H1 (cell line): ENCODE measurements around the gene IKZF2. TPM values are rescaled to one million over a fixed set of nuclear protein-coding genes. Genes with fewer than 3 reads are reported as not detected.

Experiments used
- CTCF ChIA-PET: fragments of 300-600 bp; sonication (Branson Sonifier 250); formaldehyde crosslinking; loops from one replicate; lab custom pipeline; 2021; ENCODE audit not compliant: partially characterized antibody; lab: Charles Lee
- POLR2A ChIA-PET: fragments of 300-600 bp; sonication (Branson Sonifier 250); formaldehyde crosslinking; loops from one replicate; lab custom pipeline; 2021; ENCODE audit warnings: inconsistent platforms; ENCODE audit not compliant: partially characterized antibody; lab: Charles Lee
- DNase-seq, 2 experiments: peaks; one replicate each; pipeline versions ENCODE4 v3.0.0 to v3.0.0-alpha.2; 2010 to 2022; ENCODE audit warnings: low spot score in 2 of 2, low read depth in 1 of 2, mixed read lengths in 1 of 2
- FAIRE-seq: peaks from 2 replicates; lab custom pipeline; 2011; peaks lifted over from hg19 to GRCh38; lab: Jason Lieb, UNC
- H2AFZ ChIP-seq: 2 replicates; pipeline ENCODE4 v1.8.1; 2012; ENCODE audit warnings: low read length, inconsistent platforms
- H2AK5ac ChIP-seq: 2 replicates; pipeline ENCODE4 v1.6.1; 2013; ENCODE audit warnings: low read depth, low read length
- H2BK120ac ChIP-seq: replicated peaks from 2 replicates; pipeline ENCODE3; 2013; ENCODE audit warnings: low read depth, low read length, inconsistent platforms
- H2BK12ac ChIP-seq: 2 replicates; pipeline ENCODE4 v1.6.1; 2013; ENCODE audit warnings: low read depth, low read length
- H2BK15ac ChIP-seq: 2 replicates; pipeline ENCODE4 v1.6.1; 2013; ENCODE audit warnings: low read length
- H2BK20ac ChIP-seq: 2 replicates; pipeline ENCODE4 v1.6.1; 2013; ENCODE audit warnings: low read length
- H2BK5ac ChIP-seq: 2 replicates; pipeline ENCODE4 v1.6.1; 2013; ENCODE audit warnings: low read depth, low read length
- H3K14ac ChIP-seq: 2 replicates; pipeline ENCODE4 v1.6.1; 2013; ENCODE audit warnings: inconsistent platforms; ENCODE audit not compliant: insufficient read length
- H3K18ac ChIP-seq: 2 replicates; pipeline ENCODE4 v1.6.1; 2013; ENCODE audit warnings: low read length; ENCODE audit errors: extremely low read depth
- H3K23ac ChIP-seq: 2 replicates; pipeline ENCODE4 v1.6.1; 2013; ENCODE audit warnings: inconsistent platforms; ENCODE audit not compliant: insufficient read length
- H3K23me2 ChIP-seq: 2 replicates; pipeline ENCODE4 v1.6.1; 2013; ENCODE audit warnings: low read depth, low read length
- H3K27ac ChIP-seq: 2 replicates; pipeline ENCODE4 v1.6.1; 2011; ENCODE audit warnings: low read depth, low read length, inconsistent platforms
- H3K27me3 ChIP-seq, 4 experiments: replicated peaks in 1 of 4; 1 replicate in 1 of 4; 2 replicates in 3 of 4; pipeline versions ENCODE4 v1.6.1 to v1.8.1; 2011 to 2013; ENCODE audit warnings: low read length in 3 of 4, mild to moderate bottlenecking in 3 of 4, inconsistent platforms in 2 of 4, mixed read lengths in 2 of 4, moderate library complexity in 1 of 4; ENCODE audit not compliant: control insufficient read depth in 3 of 4, insufficient read depth in 3 of 4; ENCODE audit errors: extremely low read depth in 1 of 4
- H3K36me3 ChIP-seq, 4 experiments: 2 replicates each; pipeline versions ENCODE4 v1.6.1 to v1.8.1; 2011 to 2013; ENCODE audit warnings: mild to moderate bottlenecking in 4 of 4, low read length in 3 of 4, moderate library complexity in 2 of 4, control low read depth in 1 of 4, inconsistent platforms in 1 of 4; ENCODE audit not compliant: insufficient read depth in 4 of 4, control insufficient read depth in 2 of 4
- H3K4ac ChIP-seq: replicated peaks from 2 replicates; pipeline ENCODE3; 2013; ENCODE audit warnings: low read length, low read depth, mixed read lengths, inconsistent platforms; ENCODE audit not compliant: insufficient read length
- H3K4me1 ChIP-seq, 4 experiments: replicated peaks in 1 of 4; 1 replicate in 1 of 4; 2 replicates in 3 of 4; pipeline versions ENCODE4 v1.6.1 to v1.8.1; 2011 to 2013; ENCODE audit warnings: low read length in 3 of 4, inconsistent platforms in 2 of 4, mixed read lengths in 1 of 4; ENCODE audit not compliant: insufficient read depth in 4 of 4, control insufficient read depth in 3 of 4
- H3K4me2 ChIP-seq, 2 experiments: 2 replicates each; pipeline versions ENCODE4 v1.6.1 to v1.8.1; 2011 to 2013; ENCODE audit warnings: low read depth in 2 of 2, low read length in 2 of 2, control low read depth in 1 of 2, inconsistent platforms in 1 of 2, mild to moderate bottlenecking in 1 of 2; ENCODE audit not compliant: insufficient read depth in 1 of 2
- H3K4me3 ChIP-seq, 4 experiments: fragments of 200-600, 300-600 bp in 1 of 4; sonication (generic), shearing (Covaris generic), sonication (Bioruptor Twin) in 1 of 4; 2 replicates each; pipeline versions ENCODE4 v1.5.1 to v1.8.1; 2011 to 2016; ENCODE audit warnings: low read length in 4 of 4, low read depth in 3 of 4, control low read depth in 2 of 4, inconsistent platforms in 2 of 4, mild to moderate bottlenecking in 2 of 4, mixed read lengths in 1 of 4, moderate library complexity in 1 of 4; ENCODE audit not compliant: insufficient read depth in 2 of 4; ENCODE audit errors: extremely low read depth in 1 of 4
- H3K56ac ChIP-seq: replicated peaks from 2 replicates; pipeline ENCODE3; 2013; ENCODE audit warnings: low read depth, mild to moderate bottlenecking, mixed read lengths, low read length, inconsistent platforms; ENCODE audit not compliant: insufficient read length
- H3K79me1 ChIP-seq: 2 replicates; pipeline ENCODE4 v1.6.1; 2013; ENCODE audit warnings: low read depth, low read length, control low read depth
- H3K79me2 ChIP-seq, 2 experiments: 2 replicates each; pipeline versions ENCODE4 v1.6.1 to v1.8.1; 2012 to 2013; ENCODE audit warnings: low read length in 2 of 2, mild to moderate bottlenecking in 2 of 2, inconsistent platforms in 1 of 2; ENCODE audit not compliant: insufficient read depth in 2 of 2, control insufficient read depth in 1 of 2
- H3K9ac ChIP-seq, 4 experiments: replicated peaks in 1 of 4; 1 replicate in 1 of 4; 2 replicates in 3 of 4; pipeline versions ENCODE4 v1.6.1 to v1.8.1; 2011 to 2013; ENCODE audit warnings: low read depth in 3 of 4, low read length in 3 of 4, control low read depth in 2 of 4, mild to moderate bottlenecking in 2 of 4, moderate library complexity in 2 of 4, inconsistent platforms in 1 of 4; ENCODE audit errors: extremely low read depth in 1 of 4
- H3K9me3 ChIP-seq, 2 experiments: 2 replicates each; pipeline versions ENCODE4 v1.6.1 to v1.8.1; 2012 to 2013; ENCODE audit warnings: mild to moderate bottlenecking in 2 of 2, moderate library complexity in 2 of 2, control low read depth in 1 of 2, inconsistent platforms in 1 of 2, low read depth in 1 of 2, low read length in 1 of 2, mixed read lengths in 1 of 2; ENCODE audit not compliant: insufficient read depth in 2 of 2
- H4K20me1 ChIP-seq, 2 experiments: replicated peaks in 1 of 2; 2 replicates each; pipeline versions ENCODE3 to v1.8.1; 2011 to 2013; ENCODE audit warnings: inconsistent platforms in 2 of 2, low read length in 2 of 2, mild to moderate bottlenecking in 1 of 2; ENCODE audit not compliant: insufficient read depth in 2 of 2, control insufficient read depth in 1 of 2
- H4K5ac ChIP-seq: 2 replicates; pipeline ENCODE4 v1.6.1; 2013; ENCODE audit warnings: low read length, low read depth, mixed read lengths, inconsistent platforms; ENCODE audit not compliant: insufficient read length
- H4K8ac ChIP-seq: 2 replicates; pipeline ENCODE4 v1.8.0; 2013; ENCODE audit warnings: mild to moderate bottlenecking, moderate library complexity, low read length, inconsistent platforms; ENCODE audit not compliant: insufficient read depth; ENCODE audit errors: extremely low read depth
- H4K91ac ChIP-seq: replicated peaks from 2 replicates; pipeline ENCODE3; 2013; ENCODE audit warnings: low read length, mixed read lengths, inconsistent platforms; ENCODE audit not compliant: insufficient read length
- CBX8 ChIP-seq: fragments of 300-800, 300-1000 bp; sonication (generic); IDR thresholded peaks from 2 replicates; pipeline ENCODE4 v1.7.1; 2016; ENCODE audit warnings: low read depth, low read length, borderline replicate concordance
- CHD2 ChIP-seq: IDR thresholded peaks from 2 replicates; pipeline ENCODE4 v1.6.1; 2012; ENCODE audit warnings: low read length, improper control_type of control experiment
- CTBP2 ChIP-seq: IDR thresholded peaks from 2 replicates; pipeline ENCODE4 v1.7.0; 2011; ENCODE audit warnings: borderline replicate concordance, mild to moderate bottlenecking, moderate library complexity, mixed read lengths, low read length; ENCODE audit not compliant: insufficient read depth, insufficient read length
- JUND ChIP-seq: IDR thresholded peaks from 2 replicates; pipeline ENCODE4 v1.6.1; 2011; ENCODE audit warnings: mild to moderate bottlenecking, improper control_type of control experiment, low read length
- POLR2A ChIP-seq, 2 experiments: IDR thresholded peaks; 1 replicate in 1 of 2; 2 replicates in 1 of 2; pipeline ENCODE4 v1.6.1; 2011; ENCODE audit warnings: low read depth in 2 of 2, low read length in 2 of 2, mild to moderate bottlenecking in 2 of 2; ENCODE audit errors: control extremely low read depth in 1 of 2
- RAD21 ChIP-seq, 2 experiments: IDR thresholded peaks in 1 of 2; conservative IDR thresholded peaks in 1 of 2; 2 replicates each; pipeline ENCODE4 v1.6.1; 2011; ENCODE audit warnings: low read depth in 2 of 2, low read length in 2 of 2, improper control_type of control experiment in 1 of 2, inconsistent platforms in 1 of 2, mild to moderate bottlenecking in 1 of 2, moderate library complexity in 1 of 2
- SAP30 ChIP-seq: fragments of 300-600 bp; sonication (generic); IDR thresholded peaks from 2 replicates; pipeline ENCODE4 v1.7.1; 2012; ENCODE audit warnings: low read length, moderate library complexity, mild to moderate bottlenecking, inconsistent platforms; ENCODE audit not compliant: insufficient read depth, insufficient replicate concordance
- SIRT6 ChIP-seq: IDR thresholded peaks from one replicate; pipeline ENCODE4 v1.7.1; 2012; ENCODE audit warnings: low read length, inconsistent platforms
- SIX5 ChIP-seq: IDR thresholded peaks from 2 replicates; pipeline ENCODE4 v1.6.1; 2011; ENCODE audit warnings: mild to moderate bottlenecking, low read depth, low read length
- SP2 ChIP-seq: IDR thresholded peaks from 2 replicates; pipeline ENCODE4 v1.6.1; 2012; ENCODE audit warnings: mild to moderate bottlenecking, low read length, inconsistent platforms
- TEAD4 ChIP-seq: IDR thresholded peaks from 2 replicates; pipeline ENCODE4 v1.6.1; 2012; ENCODE audit warnings: low read depth, low read length, inconsistent platforms, mixed read lengths
- ZNF274 ChIP-seq: IDR thresholded peaks from 2 replicates; pipeline ENCODE4 v1.7.0; 2012; ENCODE audit warnings: low read length, borderline replicate concordance; ENCODE audit errors: extremely low read depth
- WGBS, 2 experiments: shearing (Covaris generic) in 1 of 2; methylation state at CpG; one replicate each; pipeline versions ENCODE4 v1.1.6 to v1.1.7; 2013 to 2015; ENCODE audit warnings: low lambda C conversion rate in 2 of 2, mixed read lengths in 2 of 2, inconsistent platforms in 1 of 2, low coverage in 1 of 2, missing lambda C conversion rate in 1 of 2; ENCODE audit not compliant: insufficient replicate concordance in 2 of 2, insufficient coverage in 1 of 2, insufficient read length in 1 of 2; ENCODE audit errors: extremely low coverage in 1 of 2, missing lambda C conversion rate in 1 of 2; 5-methylcytosine and 5-hydroxymethylcytosine counted together
- polyA plus RNA-seq, 7 experiments: library from polyadenylated mRNA; depleted of rRNA in 3 of 7; stranded (reverse) in 5 of 7; unstranded in 2 of 7; fragments of >200 nt in 5 of 7; fragments of 200-250 nt in 2 of 7; gene quantifications; 1 replicate in 5 of 7; 2 replicates in 1 of 7; 4 replicates in 1 of 7; pipeline versions ENCODE4 v1.2.1 to v1.2.3, GENCODE V29; 2011 to 2013; ENCODE audit warnings: missing spikeins in 2 of 7, mixed read lengths in 2 of 7
- total RNA-seq: library from RNA; stranded (reverse); fragmentation: NEBNext Ultra II Directional; extraction: Animal tissue kit (Norgen Biotek cat#: 25700); gene quantifications from 2 replicates; pipeline ENCODE4 v1.2.1, GENCODE V29; 2021

The IKZF2 gene
- total and polyA plus RNA-seq, 2 of the 8 experiments (the other 6 are each of a cell fraction or from before 2014, with no cell fraction given), result 1.7 to 4.4 TPM

- Histone ChIP-seq H3K27me3 (no peaks in the 10 kb centered on the region), H4K91ac (no peak overlapping the region), H2BK120ac (no peak overlapping the region), H3K14ac (no peak overlapping the region), H3K4me1 (peaks cover 0 to 4% (median 0%) of the 10 kb centered on the region in 4 experiments; a peak in 1 of 7 replicates), H4K8ac (no peak overlapping the region), H2BK12ac (no peak overlapping the region), H4K5ac (no peak overlapping the region), H3K27ac (no peak overlapping the region), H2BK20ac (no peak overlapping the region), H2AFZ (no peak overlapping the region), H3K9ac (no peak overlapping the region), H3K4ac (no peak overlapping the region), H4K20me1 (no peaks in the 10 kb centered on the region), H3K56ac (no peak overlapping the region), H2BK15ac (no peak overlapping the region), H3K18ac (no peak overlapping the region), H3K9me3 (no peaks in the 10 kb centered on the region), H2BK5ac (no peak overlapping the region), H3K79me2 (no peaks in the 10 kb centered on the region), H3K4me3 (no peak overlapping the region), H3K23me2 (no peaks in the 10 kb centered on the region), H2AK5ac (no peak overlapping the region), H3K79me1 (no peaks in the 10 kb centered on the region), H3K36me3 (no peaks in the 10 kb centered on the region), H3K23ac (no peak overlapping the region), H3K4me2 (no peak overlapping the region)
- DNase-seq (no peak), FAIRE-seq (no peak)
- POLR2A ChIA-PET, result no interaction called here
- 94% methylated on average over 1 of the region's 1 CpG; no CpG with 5 or more reads in 1 of the 2 experiments for WGBS, 2 experiments
- CTCF ChIA-PET, result interaction anchor here (0.9 kb wide), 1 partner anchor 70 kb away, joined by 3 read pairs; no protein-coding TSS in a partner anchor
- TF ChIP-seq CBX8 (no peak), CHD2 (no peak), TEAD4 (no peak), JUND (no peak), RAD21 (IDR thresholded peaks at IDR 0.05 in 1 of 2, conservative IDR thresholded peaks at IDR 0.05 in 1 of 2; ENCODE audit: low read depth in 2 of 2, low read length in 2 of 2) (no peak), ZNF274 (no peak), SIX5 (no peak), SAP30 (no peak), CTBP2 (no peak), SIRT6 (no peak), SP2 (no peak), POLR2A (IDR thresholded peaks at IDR 0.05; ENCODE audit: control extremely low read depth in 1 of 2, low read depth in 2 of 2, low read length in 2 of 2) (no peak)
These were observed 188.7 kb downstream of the IKZF2 start for GRCh38 chr2:212962691-212963090.
